Activated CD8-positive, alpha-beta memory T cell treated with anti-CD3 and anti-CD28 coated beads for 48 hours (primary cell): ENCODE measurements around the gene LPAR1.
"Not testable (repeated sequence)": the region's sequence is repeated elsewhere in the genome, so short reads cannot be mapped to it uniquely, and the experiment has no call there.

Source experiments
- DNase-seq, 3 experiments: peaks; one replicate each; pipeline ENCODE4 v3.0.0-alpha.2; 2020; ENCODE audit warnings: low read depth in 2 of 3, low spot score in 2 of 3

LPAR1 gene

GRCh38 chr9:110825950-110826349 is 212.3 kb downstream of the LPAR1 start:
- DNase-seq: no peak

DNA sequence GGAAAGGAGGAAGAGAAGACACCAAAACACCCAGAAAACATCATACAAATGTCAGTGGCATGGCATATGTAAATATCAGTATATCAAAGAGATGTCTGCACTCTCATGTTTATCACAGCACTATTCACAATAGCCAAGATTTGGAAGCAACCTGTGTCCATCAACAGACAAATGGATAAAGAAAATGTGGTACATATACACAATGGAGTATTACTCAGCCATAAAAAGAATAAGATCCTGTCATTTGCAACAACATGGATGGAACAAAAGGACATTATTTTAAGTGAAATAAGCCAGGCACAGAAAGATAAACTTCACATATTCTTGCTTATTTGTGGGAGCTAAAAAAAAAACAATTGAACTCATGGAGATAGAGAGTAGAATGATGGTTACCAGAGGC is 213.1 kb downstream of the LPAR1 start:
- DNase-seq: not testable (repeated sequence)
